Measurements from ENCODE around the gene SLC37A3.

The SLC37A3 gene

GRCh38 chr7:140439359-140439758 is 41.0 kb upstream of the SLC37A3 start:
- no peak for DNase-seq (ENCODE audit: extremely low read depth, insufficient read length)
- no peaks in the 10 kb centered on the region for H3K36me3 ChIP-seq (ENCODE audit: control insufficient read depth, insufficient read depth, low read length)
- no peak for TF ChIP-seq CTCF (IDR thresholded peaks at IDR 0.05; ENCODE audit: insufficient read depth, low read length, poor library complexity, severe bottlenecking)
- H3K27me3 ChIP-seq (replicated peaks; ENCODE audit: control insufficient read depth, insufficient read depth, low read length) = no peaks in the 10 kb centered on the region
- no peak overlapping the region for H3K4me3 ChIP-seq (replicated peaks; ENCODE audit: low read depth, low read length)

- no peak for DNase-seq (ENCODE audit: extremely low read depth, insufficient read length)
- no peak overlapping the region for H3K4me3 ChIP-seq (replicated peaks; ENCODE audit: low read depth, low read length)
- no peaks in the 10 kb centered on the region for H3K27me3 ChIP-seq (replicated peaks; ENCODE audit: control insufficient read depth, insufficient read depth, low read length)
- no peak for TF ChIP-seq CTCF (IDR thresholded peaks at IDR 0.05; ENCODE audit: insufficient read depth, low read length, poor library complexity, severe bottlenecking)
- no peaks in the 10 kb centered on the region for H3K36me3 ChIP-seq (ENCODE audit: control insufficient read depth, insufficient read depth, low read length)
These were observed 37.0 kb upstream of the SLC37A3 start for GRCh38 chr7:140435252-140435895.

- Histone ChIP-seq H3K4me3 (replicated peaks; ENCODE audit: low read depth, low read length) (no peak overlapping the region), H3K27me3 (replicated peaks; ENCODE audit: control insufficient read depth, insufficient read depth, low read length) (no peaks in the 10 kb centered on the region; the same call in 1 of the 2 replicates), H3K36me3 (ENCODE audit: control insufficient read depth, insufficient read depth, low read length) (no peaks in the 10 kb centered on the region)
- no peak for DNase-seq (ENCODE audit: extremely low read depth, insufficient read length)
- no peak for TF ChIP-seq CTCF (IDR thresholded peaks at IDR 0.05; ENCODE audit: insufficient read depth, low read length, poor library complexity, severe bottlenecking)
These were observed 35.1 kb upstream of the SLC37A3 start for GRCh38 chr7:140433396-140433795.

GRCh38 chr7:140426130-140426529 is 27.8 kb upstream of the SLC37A3 start:
- Histone ChIP-seq H3K36me3 (ENCODE audit: control insufficient read depth, insufficient read depth, low read length) (no peaks in the 10 kb centered on the region), H3K4me3 (replicated peaks; ENCODE audit: low read depth, low read length) (no peak overlapping the region), H3K27me3 (replicated peaks; ENCODE audit: control insufficient read depth, insufficient read depth, low read length) (peaks cover under 1% of the 10 kb centered on the region; the same call in 1 of the 2 replicates)
- no peak for TF ChIP-seq CTCF (IDR thresholded peaks at IDR 0.05; ENCODE audit: insufficient read depth, low read length, poor library complexity, severe bottlenecking)
- DNase-seq (ENCODE audit: extremely low read depth, insufficient read length) = no peak

GRCh38 chr7:140425718-140426117 is 27.4 kb upstream of the SLC37A3 start:
- no peak for DNase-seq (ENCODE audit: extremely low read depth, insufficient read length)
- H3K36me3 ChIP-seq (ENCODE audit: control insufficient read depth, insufficient read depth, low read length) = no peaks in the 10 kb centered on the region
- H3K27me3 ChIP-seq (replicated peaks; ENCODE audit: control insufficient read depth, insufficient read depth, low read length) = peaks cover 1% of the 10 kb centered on the region; the same call in 1 of the 2 replicates
- no peak for TF ChIP-seq CTCF (IDR thresholded peaks at IDR 0.05; ENCODE audit: insufficient read depth, low read length, poor library complexity, severe bottlenecking)
- H3K4me3 ChIP-seq (replicated peaks; ENCODE audit: low read depth, low read length) = no peak overlapping the region

GRCh38 chr7:140423501-140423900 is 25.2 kb upstream of the SLC37A3 start:
- TF ChIP-seq CTCF (IDR thresholded peaks at IDR 0.05; ENCODE audit: insufficient read depth, low read length, poor library complexity, severe bottlenecking) = no peak
- peaks cover 1% of the 10 kb centered on the region; the same call in 1 of the 2 replicates for H3K27me3 ChIP-seq (replicated peaks; ENCODE audit: control insufficient read depth, insufficient read depth, low read length)
- H3K36me3 ChIP-seq (ENCODE audit: control insufficient read depth, insufficient read depth, low read length) = no peaks in the 10 kb centered on the region
- no peak for DNase-seq (ENCODE audit: extremely low read depth, insufficient read length)
- no peak overlapping the region for H3K4me3 ChIP-seq (replicated peaks; ENCODE audit: low read depth, low read length)

Data from GM06990 (cell line).